ENCODE measurements around the gene RASSF3. TPM values are rescaled to one million over a fixed set of nuclear protein-coding genes. Genes with fewer than 3 reads are reported as not detected.

Gene RASSF3
- total RNA-seq, 2 donors from 2014 or later, result 52.0 to 54.5 TPM

DNA sequence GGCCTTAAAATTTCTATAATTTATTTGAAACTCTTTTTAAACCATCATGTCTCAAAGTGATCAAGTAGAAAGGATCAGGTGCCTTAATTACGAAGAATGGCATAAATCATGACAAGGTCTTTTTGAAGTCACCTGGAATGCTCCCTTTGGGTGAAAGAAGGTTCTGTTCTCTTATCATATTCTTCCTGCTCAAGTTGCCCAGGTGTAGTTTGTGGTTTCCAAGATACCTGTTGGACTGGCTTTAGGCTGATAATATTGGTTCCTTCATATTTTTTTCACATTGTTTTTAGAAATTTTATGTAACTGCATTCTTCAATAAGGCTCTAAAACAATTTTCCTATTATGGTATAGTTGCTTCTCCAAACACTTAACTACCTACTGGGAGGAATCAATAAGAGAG, 29.2 kb downstream of the RASSF3 start:
- H3K27me3 ChIP-seq (ENCODE audit: control insufficient read depth, insufficient read depth, low read length, poor library complexity, severe bottlenecking), result no peaks in the 10 kb centered on the region
- Mint-ChIP-seq H3K4me3 (no peak overlapping the region), H3K36me3 (ENCODE audit: low read depth) (peaks cover 15% of the 10 kb centered on the region), H3K27me3 (ENCODE audit: insufficient read depth) (no peaks in the 10 kb centered on the region), H3K9me3 (no peaks in the 10 kb centered on the region), H3K27ac (no peak overlapping the region), H3K4me1 (peaks cover 21% of the 10 kb centered on the region)
- TF ChIP-seq, protein P1, sequence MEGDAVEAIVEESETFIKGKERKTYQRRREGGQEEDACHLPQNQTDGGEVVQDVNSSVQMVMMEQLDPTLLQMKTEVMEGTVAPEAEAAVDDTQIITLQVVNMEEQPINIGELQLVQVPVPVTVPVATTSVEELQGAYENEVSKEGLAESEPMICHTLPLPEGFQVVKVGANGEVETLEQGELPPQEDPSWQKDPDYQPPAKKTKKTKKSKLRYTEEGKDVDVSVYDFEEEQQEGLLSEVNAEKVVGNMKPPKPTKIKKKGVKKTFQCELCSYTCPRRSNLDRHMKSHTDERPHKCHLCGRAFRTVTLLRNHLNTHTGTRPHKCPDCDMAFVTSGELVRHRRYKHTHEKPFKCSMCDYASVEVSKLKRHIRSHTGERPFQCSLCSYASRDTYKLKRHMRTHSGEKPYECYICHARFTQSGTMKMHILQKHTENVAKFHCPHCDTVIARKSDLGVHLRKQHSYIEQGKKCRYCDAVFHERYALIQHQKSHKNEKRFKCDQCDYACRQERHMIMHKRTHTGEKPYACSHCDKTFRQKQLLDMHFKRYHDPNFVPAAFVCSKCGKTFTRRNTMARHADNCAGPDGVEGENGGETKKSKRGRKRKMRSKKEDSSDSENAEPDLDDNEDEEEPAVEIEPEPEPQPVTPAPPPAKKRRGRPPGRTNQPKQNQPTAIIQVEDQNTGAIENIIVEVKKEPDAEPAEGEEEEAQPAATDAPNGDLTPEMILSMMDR (conservative IDR thresholded peaks at IDR 0.05), result no peak
- H3K27ac ChIP-seq (ENCODE audit: low read depth, low read length), result no peak overlapping the region
- DNase-seq, result peak; percentile 5
- H3K4me3 ChIP-seq (ENCODE audit: low read length), result no peak overlapping the region
- no peaks in the 10 kb centered on the region for H3K9me3 ChIP-seq (ENCODE audit: control insufficient read depth, low read length)
- H3K9ac ChIP-seq (ENCODE audit: extremely low read depth, low read length, poor library complexity, severe bottlenecking), result no peak overlapping the region
- H3K4me1 ChIP-seq (ENCODE audit: control insufficient read depth, insufficient read depth, low read length), result no peaks in the 10 kb centered on the region
- WGBS, 2 experiments (ENCODE audit: insufficient coverage in 1 of 2, insufficient read length in 1 of 2), result 96 to 100% methylated on average over 1 of the region's 1 CpG
- H3K36me3 ChIP-seq (ENCODE audit: control insufficient read depth, insufficient read depth, low read length), result no peaks in the 10 kb centered on the region

DNA sequence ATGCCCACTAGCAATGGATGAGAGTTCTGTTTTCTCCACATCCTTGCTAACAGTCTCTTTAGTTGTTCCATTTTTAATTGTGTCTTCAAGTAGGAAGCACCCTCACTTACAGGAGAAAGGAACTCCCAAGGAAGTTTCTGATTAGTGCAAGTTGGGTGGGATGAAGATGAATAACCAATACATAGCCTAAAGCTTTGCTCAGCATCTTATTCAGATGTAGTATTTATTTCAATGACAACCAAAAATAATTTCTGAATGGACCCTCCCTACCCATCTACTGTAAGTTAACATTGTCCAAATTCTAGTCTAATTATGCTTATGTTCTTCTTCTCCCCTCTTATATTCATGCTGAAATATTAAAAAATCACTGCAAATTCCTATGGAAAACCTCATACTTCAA, 36.0 kb downstream of the RASSF3 start:
- Mint-ChIP-seq H3K4me1 (peaks cover 20% of the 10 kb centered on the region), H3K36me3 (ENCODE audit: low read depth) (no peaks in the 10 kb centered on the region), H3K4me3 (no peak overlapping the region), H3K9me3 (no peaks in the 10 kb centered on the region), H3K27me3 (ENCODE audit: insufficient read depth) (no peaks in the 10 kb centered on the region), H3K27ac (no peak overlapping the region)
- Histone ChIP-seq H3K27ac (ENCODE audit: low read depth, low read length) (no peak overlapping the region), H3K4me1 (ENCODE audit: control insufficient read depth, insufficient read depth, low read length) (no peaks in the 10 kb centered on the region), H3K9me3 (ENCODE audit: control insufficient read depth, low read length) (no peaks in the 10 kb centered on the region), H3K4me3 (ENCODE audit: low read length) (no peak overlapping the region), H3K27me3 (ENCODE audit: control insufficient read depth, insufficient read depth, low read length, poor library complexity, severe bottlenecking) (no peaks in the 10 kb centered on the region), H3K36me3 (ENCODE audit: control insufficient read depth, insufficient read depth, low read length) (no peaks in the 10 kb centered on the region), H3K9ac (ENCODE audit: extremely low read depth, low read length, poor library complexity, severe bottlenecking) (no peak overlapping the region)
- TF ChIP-seq, protein P1 (conservative IDR thresholded peaks at IDR 0.05), result no peak
- DNase-seq, result no peak

DNA sequence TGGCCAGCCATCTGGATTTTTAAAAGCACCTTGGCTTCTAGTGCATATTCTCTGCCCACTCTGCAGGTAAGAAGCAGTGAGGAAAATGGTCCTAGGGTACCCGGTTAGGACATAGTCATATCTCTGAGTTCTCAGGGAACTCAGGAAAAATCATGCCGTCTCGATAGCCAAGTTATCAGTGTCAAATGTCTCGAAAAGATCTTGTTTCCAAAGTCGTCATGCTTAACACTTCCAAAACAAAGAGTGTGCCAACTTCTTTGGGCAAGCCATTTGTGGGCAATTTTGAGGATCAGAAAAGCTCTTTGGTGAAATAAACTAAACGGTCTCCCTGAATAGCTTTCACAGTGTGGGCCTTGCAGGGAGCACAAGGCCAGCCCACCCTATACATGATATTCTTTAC, 39.2 kb downstream of the RASSF3 start:
- no peaks in the 10 kb centered on the region for H3K36me3 ChIP-seq (ENCODE audit: control insufficient read depth, insufficient read depth, low read length)
- no peak overlapping the region for H3K27ac ChIP-seq (ENCODE audit: low read depth, low read length)
- H3K4me3 ChIP-seq (ENCODE audit: low read length), result no peak overlapping the region
- TF ChIP-seq, protein P1 (conservative IDR thresholded peaks at IDR 0.05), result no peak
- Mint-ChIP-seq H3K9me3 (no peaks in the 10 kb centered on the region), H3K4me1 (peaks cover 13% of the 10 kb centered on the region), H3K27ac (no peak overlapping the region), H3K4me3 (no peak overlapping the region), H3K27me3 (ENCODE audit: insufficient read depth) (peaks cover 2% of the 10 kb centered on the region), H3K36me3 (ENCODE audit: low read depth) (peaks cover 2% of the 10 kb centered on the region)
- no peaks in the 10 kb centered on the region for H3K4me1 ChIP-seq (ENCODE audit: control insufficient read depth, insufficient read depth, low read length)
- WGBS, 2 experiments (ENCODE audit: insufficient coverage in 1 of 2, insufficient read length in 1 of 2), result 93 to 97% methylated on average over 5 to 6 of the region's 6 CpGs
- no peak for DNase-seq
- no peak overlapping the region for H3K9ac ChIP-seq (ENCODE audit: extremely low read depth, low read length, poor library complexity, severe bottlenecking)
- H3K27me3 ChIP-seq (ENCODE audit: control insufficient read depth, insufficient read depth, low read length, poor library complexity, severe bottlenecking), result no peaks in the 10 kb centered on the region
- H3K9me3 ChIP-seq (ENCODE audit: control insufficient read depth, low read length), result no peaks in the 10 kb centered on the region

All from endodermal cell (in vitro differentiated cells).